Measurements from ENCODE around the gene KLC3.
"Not testable (repeated sequence)": the region's sequence is repeated elsewhere in the genome, so short reads cannot be mapped to it uniquely, and the experiment has no call there.

KLC3 gene

GRCh38 chr19:45327404-45328143, 13.0 kb upstream of the KLC3 start:
- TF ChIP-seq CTCF (IDR thresholded peaks at IDR 0.05) (no peak), ZFX (IDR thresholded peaks at IDR 0.05; ENCODE audit: borderline replicate concordance) (no peak)

GRCh38 chr19:45331411-45331810, 9.1 kb upstream of the KLC3 start:
- TF ChIP-seq CTCF (IDR thresholded peaks at IDR 0.05) (no peak), ZFX (IDR thresholded peaks at IDR 0.05; ENCODE audit: borderline replicate concordance) (no peak)
- H3K27ac ChIP-seq = no peak overlapping the region

More at GRCh38 chr19:45327404-45328143, 13.0 kb upstream of the KLC3 start:
- no peak overlapping the region for H3K27ac ChIP-seq

GRCh38 chr19:45333609-45334303, 6.8 kb upstream of the KLC3 start:
- no peak for TF ChIP-seq CTCF (IDR thresholded peaks at IDR 0.05)
- no peak overlapping the region for H3K27ac ChIP-seq

- not testable (repeated sequence) for H3K27ac ChIP-seq
Measured at GRCh38 chr19:45334881-45335280, 5.7 kb upstream of the KLC3 start.

GRCh38 chr19:45336696-45337251, 3.8 kb upstream of the KLC3 start:
- no peak overlapping the region for H3K27ac ChIP-seq
- TF ChIP-seq CTCF (IDR thresholded peaks at IDR 0.05) = no peak

GRCh38 chr19:45339629-45340028, 921 bp upstream of the KLC3 start:
- no peak for TF ChIP-seq CTCF (IDR thresholded peaks at IDR 0.05)
- TF ChIP-seq ZFX (IDR thresholded peaks at IDR 0.05; ENCODE audit: borderline replicate concordance) = no peak
- no peak overlapping the region for H3K27ac ChIP-seq

- H3K27ac ChIP-seq = peak overlapping the region; percentile 34
Measured at GRCh38 chr19:45340899-45341453, 426 bp downstream of the KLC3 start.

More at GRCh38 chr19:45340899-45341453, 426 bp downstream of the KLC3 start:
- TF ChIP-seq CTCF (IDR thresholded peaks at IDR 0.05) = no peak
- no peak for TF ChIP-seq ZFX (IDR thresholded peaks at IDR 0.05; ENCODE audit: borderline replicate concordance)
